Liver (tissue), 9 donors: ENCODE data around the gene MRPS11. TPM values are rescaled to one million over a fixed set of nuclear protein-coding genes. Genes with fewer than 3 reads are reported as not detected.

Experiments used
- DNase-seq: peaks from one replicate; pipeline ENCODE4 v3.0.0-alpha.2; 2017; ENCODE audit warnings: low spot score
- H3K27ac ChIP-seq, 2 donors: one replicate each; pipeline ENCODE4 v1.7.0; 2013; ENCODE audit warnings: inconsistent platforms in 2 of 2, low read length in 2 of 2, control low read depth in 1 of 2, low read depth in 1 of 2, mild to moderate bottlenecking in 1 of 2
- H3K27me3 ChIP-seq, 4 donors: one replicate each; pipeline versions ENCODE4 v1.6.1 to v1.7.0; 2013; ENCODE audit warnings: low read length in 3 of 4, inconsistent platforms in 1 of 4, mild to moderate bottlenecking in 1 of 4, moderate library complexity in 1 of 4; ENCODE audit not compliant: control insufficient read depth in 4 of 4, insufficient read depth in 4 of 4
- H3K36me3 ChIP-seq, 4 donors: one replicate each; pipeline versions ENCODE4 v1.6.1 to v1.7.0; 2013; ENCODE audit warnings: low read length in 3 of 4, mild to moderate bottlenecking in 3 of 4, low read depth in 1 of 4, moderate library complexity in 1 of 4; ENCODE audit not compliant: control insufficient read depth in 4 of 4, insufficient read depth in 3 of 4
- H3K4me1 ChIP-seq, 4 donors: one replicate each; pipeline versions ENCODE4 v1.6.1 to v1.7.0; 2013; ENCODE audit warnings: low read length in 3 of 4, mild to moderate bottlenecking in 3 of 4, moderate library complexity in 1 of 4; ENCODE audit not compliant: control insufficient read depth in 4 of 4, insufficient read depth in 4 of 4
- H3K4me3 ChIP-seq, 3 donors: one replicate each; pipeline versions ENCODE4 v1.6.1 to v1.7.0; 2013; ENCODE audit warnings: low read length in 3 of 3, control low read depth in 1 of 3, low read depth in 1 of 3, mild to moderate bottlenecking in 1 of 3
- H3K9ac ChIP-seq, 2 donors: one replicate each; pipeline ENCODE4 v1.7.0; 2013; ENCODE audit warnings: low read length in 2 of 2, mild to moderate bottlenecking in 2 of 2, moderate library complexity in 2 of 2, control low read depth in 1 of 2, low read depth in 1 of 2
- H3K9me3 ChIP-seq, 4 donors: one replicate each; pipeline versions ENCODE4 v1.6.1 to v1.7.0; 2013; ENCODE audit warnings: low read length in 3 of 4; ENCODE audit not compliant: control insufficient read depth in 4 of 4
- ATF3 ChIP-seq: IDR thresholded peaks from 2 replicates; pipeline ENCODE4 v1.6.1; 2016; ENCODE audit warnings: antibody characterized with exemption
- CTCF ChIP-seq: fragments of 150-350 bp; IDR thresholded peaks from 2 replicates; pipeline ENCODE4 v1.5.1; 2017; ENCODE audit warnings: improper control_type of control experiment, low read depth, low read length; ENCODE audit not compliant: missing input control
- EGR1 ChIP-seq, 2 donors: IDR thresholded peaks; 2 replicates each; pipeline ENCODE4 v1.6.1; 2016 to 2018; ENCODE audit warnings: antibody characterized with exemption in 2 of 2, low read depth in 2 of 2
- FOXA1 ChIP-seq: IDR thresholded peaks from 2 replicates; pipeline ENCODE4 v1.6.1; 2016; ENCODE audit warnings: antibody characterized with exemption
- FOXA2 ChIP-seq: IDR thresholded peaks from 2 replicates; pipeline ENCODE4 v1.6.1; 2016; ENCODE audit warnings: antibody characterized with exemption
- GABPA ChIP-seq, 2 donors: IDR thresholded peaks in 1 of 2; conservative IDR thresholded peaks in 1 of 2; 2 replicates each; pipeline ENCODE4 v1.6.1; 2016; ENCODE audit warnings: antibody characterized with exemption in 2 of 2, mild to moderate bottlenecking in 1 of 2, moderate library complexity in 1 of 2
- HNF4A ChIP-seq, 2 donors: conservative IDR thresholded peaks; 2 replicates each; pipeline ENCODE4 v1.6.1; 2016; ENCODE audit warnings: antibody characterized with exemption in 2 of 2, mild to moderate bottlenecking in 2 of 2
- HNF4G ChIP-seq: IDR thresholded peaks from 2 replicates; pipeline ENCODE4 v1.6.1; 2016; ENCODE audit warnings: antibody characterized with exemption
- JUND ChIP-seq, 2 donors: IDR thresholded peaks; 2 replicates each; pipeline ENCODE4 v1.6.1; 2016; ENCODE audit warnings: antibody characterized with exemption in 2 of 2
- MAX ChIP-seq: IDR thresholded peaks from 2 replicates; pipeline ENCODE4 v1.6.1; 2016; ENCODE audit warnings: antibody characterized with exemption
- NR2F2 ChIP-seq: IDR thresholded peaks from 2 replicates; pipeline ENCODE4 v1.6.1; 2016; ENCODE audit warnings: antibody characterized with exemption
- RAD21 ChIP-seq, 2 donors: IDR thresholded peaks; 2 replicates each; pipeline ENCODE4 v1.6.1; 2016; ENCODE audit warnings: antibody characterized with exemption in 2 of 2, mild to moderate bottlenecking in 2 of 2
- REST ChIP-seq: IDR thresholded peaks from 2 replicates; pipeline ENCODE4 v1.6.1; 2016; ENCODE audit warnings: antibody characterized with exemption, mild to moderate bottlenecking
- RXRA ChIP-seq, 2 donors: IDR thresholded peaks; 2 replicates each; pipeline ENCODE4 v1.6.1; 2017 to 2018; ENCODE audit warnings: antibody characterized with exemption in 2 of 2, mild to moderate bottlenecking in 1 of 2
- SP1 ChIP-seq: IDR thresholded peaks from 2 replicates; pipeline ENCODE4 v1.6.1; 2018; ENCODE audit warnings: antibody characterized with exemption, mild to moderate bottlenecking
- TAF1 ChIP-seq: conservative IDR thresholded peaks from 2 replicates; pipeline ENCODE4 v1.6.1; 2016; ENCODE audit warnings: antibody characterized with exemption, mild to moderate bottlenecking
- YY1 ChIP-seq: IDR thresholded peaks from 2 replicates; pipeline ENCODE4 v1.6.1; 2016; ENCODE audit warnings: antibody characterized with exemption, mild to moderate bottlenecking
- ZBTB33 ChIP-seq: IDR thresholded peaks from 2 replicates; pipeline ENCODE4 v1.6.1; 2016; ENCODE audit warnings: antibody characterized with exemption
- WGBS: extraction: QIAGEN DNeasy Blood & Tissue Kit; methylation state at CpG from one replicate; pipeline ENCODE4 v1.1.7; 2013; 5-methylcytosine and 5-hydroxymethylcytosine counted together
- polyA plus RNA-seq, 2 donors: library from polyadenylated mRNA; stranded (reverse) in 1 of 2; unstranded in 1 of 2; fragments of 200-250 nt in 1 of 2; fragments of >200 nt in 1 of 2; fragmentation: Nextera tagmentation in 1 of 2; extraction: Ambion mirVana in 1 of 2; gene quantifications; one replicate each; pipeline versions ENCODE4 v1.2.1 to v1.2.3, GENCODE V29; 2013 to 2015
- total RNA-seq, 2 donors: library from RNA; depleted of rRNA; stranded (reverse); fragments of >200 nt; gene quantifications; one replicate each; pipeline ENCODE4 v1.2.3, GENCODE V29; 2014
- donor health status: healthy.
- donor health status: healthy.
- donor health status: healthy.
- donor health status: healthy.
- donor health status: healthy.

Gene MRPS11
- total and polyA plus RNA-seq, 4 donors = 20.5 to 54.4 (median 32.3) TPM

- Histone ChIP-seq H3K9me3 (no peaks in the 10 kb centered on the region), H3K4me1 (peaks cover 0 to 8% (median 5%) of the 10 kb centered on the region in 4 donors), H3K36me3 (peaks cover 2 to 30% (median 11%) of the 10 kb centered on the region in 4 donors), H3K27me3 (no peaks in the 10 kb centered on the region), H3K9ac (no peak overlapping the region), H3K27ac (no peak overlapping the region), H3K4me3 (no peak overlapping the region)
- no peak for DNase-seq
- no peak for TF ChIP-seq HNF4A (conservative IDR thresholded peaks at IDR 0.05)
- WGBS = 98% methylated on average over 3 of the region's 3 CpGs
These were observed 11.7 kb downstream of the MRPS11 start for GRCh38 chr15:88479169-88479568.

GRCh38 chr15:88480981-88481380 lies 13.5 kb downstream of the MRPS11 start:
- no peak for DNase-seq
- Histone ChIP-seq H3K4me1 (peaks cover 0 to 8% (median 5%) of the 10 kb centered on the region in 4 donors), H3K9ac (no peak overlapping the region), H3K36me3 (peaks cover 0 to 21% (median 9%) of the 10 kb centered on the region in 4 donors), H3K9me3 (no peaks in the 10 kb centered on the region), H3K27ac (no peak overlapping the region), H3K4me3 (no peak overlapping the region), H3K27me3 (no peaks in the 10 kb centered on the region)
- WGBS = 90% methylated on average over 8 of the region's 8 CpGs
- no peak for TF ChIP-seq ATF3
- TF ChIP-seq MAX = no peak
- no peak for TF ChIP-seq JUND (IDR thresholded peaks at IDR 0.05)
- no peak for TF ChIP-seq GABPA (IDR thresholded peaks at IDR 0.05 in 1 of 2, conservative IDR thresholded peaks at IDR 0.05 in 1 of 2)
- TF ChIP-seq FOXA2 = no peak

- H3K9ac ChIP-seq = no peak overlapping the region
- no peak overlapping the region for H3K4me3 ChIP-seq
- DNase-seq = no peak
- H3K36me3 ChIP-seq = peaks cover 0 to 13% (median 8%) of the 10 kb centered on the region in 4 donors
- H3K4me1 ChIP-seq = no peaks in the 10 kb centered on the region
- no peak overlapping the region for H3K27ac ChIP-seq
- H3K9me3 ChIP-seq = no peaks in the 10 kb centered on the region
- no peaks in the 10 kb centered on the region for H3K27me3 ChIP-seq
- TF ChIP-seq EGR1 (IDR thresholded peaks at IDR 0.05; ENCODE audit: low read depth in 2 of 2) (no peak), GABPA (IDR thresholded peaks at IDR 0.05 in 1 of 2, conservative IDR thresholded peaks at IDR 0.05 in 1 of 2) (no peak), HNF4G (no peak), ATF3 (no peak), FOXA1 (no peak), MAX (no peak), TAF1 (no peak), HNF4A (conservative IDR thresholded peaks at IDR 0.05) (no peak), RAD21 (IDR thresholded peaks at IDR 0.05) (no peak), ZBTB33 (no peak), FOXA2 (no peak), YY1 (no peak), NR2F2 (no peak), CTCF (no peak), SP1 (no peak), REST (no peak), RXRA (IDR thresholded peaks at IDR 0.05) (no peak), JUND (IDR thresholded peaks at IDR 0.05) (no peak)
- 75% methylated on average over 1 of the region's 1 CpG for WGBS
These were observed 14.8 kb downstream of the MRPS11 start for GRCh38 chr15:88482263-88482662.
